Type B pancreatic cell (in vitro differentiated cells): ENCODE measurements around the gene TRAF3IP3. TPM values are rescaled to one million over a fixed set of nuclear protein-coding genes. Genes with fewer than 3 reads are reported as not detected.

ENCODE experiments used
- DNase-seq: peaks from one replicate; pipeline ENCODE4 v3.0.0; 2021; ENCODE audit warnings: mixed read lengths; ENCODE audit not compliant: unreplicated experiment; ENCODE audit errors: extremely low spot score
- H3K27ac Mint-ChIP-seq: 2 replicates; pipeline ENCODE4 v1.8.0; 2021; ENCODE audit warnings: mild to moderate bottlenecking, mixed read lengths
- H3K27me3 Mint-ChIP-seq: 2 replicates; pipeline ENCODE4 v1.8.0; 2021; ENCODE audit warnings: mixed read lengths
- H3K36me3 Mint-ChIP-seq: 2 replicates; pipeline ENCODE4 v1.8.0; 2021; ENCODE audit warnings: mixed read lengths
- H3K4me1 Mint-ChIP-seq: one replicate; pipeline ENCODE4 v1.8.0; 2021; ENCODE audit warnings: mixed read lengths; ENCODE audit not compliant: unreplicated experiment
- H3K4me3 Mint-ChIP-seq: 2 replicates; pipeline ENCODE4 v1.8.0; 2021; ENCODE audit warnings: mild to moderate bottlenecking, mixed read lengths
- H3K9me3 Mint-ChIP-seq: 2 replicates; pipeline ENCODE4 v1.8.0; 2021; ENCODE audit warnings: mixed read lengths
- CTCF ChIP-seq: fragments of 200-600 bp; sonication (generic); conservative IDR thresholded peaks from 2 replicates; pipeline ENCODE4 v1.5.0; 2021; ENCODE audit warnings: antibody characterized with exemption, mild to moderate bottlenecking
- total RNA-seq: library from RNA; stranded (reverse); gene quantifications from 2 replicates; pipeline ENCODE4 v1.2.1, GENCODE V29; 2021; ENCODE audit warnings: low replicate concordance

TRAF3IP3 gene
- total RNA-seq, 1 donor from 2014 or later: 1.7 TPM

- H3K4me1 Mint-ChIP-seq: peaks cover 16% of the 10 kb centered on the region
- no peak overlapping the region for H3K4me3 Mint-ChIP-seq
- H3K36me3 Mint-ChIP-seq: no peaks in the 10 kb centered on the region
- H3K9me3 Mint-ChIP-seq: no peaks in the 10 kb centered on the region
- H3K27ac Mint-ChIP-seq: no peak overlapping the region
- DNase-seq: no peak
- no peak for TF ChIP-seq CTCF
- no peaks in the 10 kb centered on the region for H3K27me3 Mint-ChIP-seq
These were observed 34.5 kb upstream of the TRAF3IP3 start for GRCh38 chr1:209721323-209721722.

GRCh38 chr1:209723265-209723664 is 32.6 kb upstream of the TRAF3IP3 start:
- no peak for DNase-seq
- TF ChIP-seq CTCF: no peak
- no peaks in the 10 kb centered on the region for H3K9me3 Mint-ChIP-seq
- no peaks in the 10 kb centered on the region for H3K36me3 Mint-ChIP-seq
- H3K27ac Mint-ChIP-seq: no peak overlapping the region
- no peak overlapping the region for H3K4me3 Mint-ChIP-seq
- peaks cover 16% of the 10 kb centered on the region for H3K4me1 Mint-ChIP-seq
- no peaks in the 10 kb centered on the region for H3K27me3 Mint-ChIP-seq

- no peak overlapping the region for H3K4me3 Mint-ChIP-seq
- H3K27ac Mint-ChIP-seq: no peak overlapping the region
- no peaks in the 10 kb centered on the region for H3K36me3 Mint-ChIP-seq
- H3K27me3 Mint-ChIP-seq: no peaks in the 10 kb centered on the region
- no peak for TF ChIP-seq CTCF
- H3K4me1 Mint-ChIP-seq: peaks cover 16% of the 10 kb centered on the region
- DNase-seq: no peak
- no peaks in the 10 kb centered on the region for H3K9me3 Mint-ChIP-seq
These were observed 31.8 kb upstream of the TRAF3IP3 start for GRCh38 chr1:209723756-209724693.

GRCh38 chr1:209727286-209727685 is 28.6 kb upstream of the TRAF3IP3 start:
- no peak for DNase-seq
- H3K27me3 Mint-ChIP-seq: no peaks in the 10 kb centered on the region
- no peak overlapping the region for H3K27ac Mint-ChIP-seq
- no peak overlapping the region for H3K4me3 Mint-ChIP-seq
- H3K9me3 Mint-ChIP-seq: no peaks in the 10 kb centered on the region
- H3K36me3 Mint-ChIP-seq: no peaks in the 10 kb centered on the region
- H3K4me1 Mint-ChIP-seq: peaks cover 2% of the 10 kb centered on the region
- TF ChIP-seq CTCF: no peak

GRCh38 chr1:209727785-209728184 is 28.1 kb upstream of the TRAF3IP3 start:
- Mint-ChIP-seq H3K4me3 (no peak overlapping the region), H3K4me1 (no peaks in the 10 kb centered on the region), H3K9me3 (no peaks in the 10 kb centered on the region), H3K27me3 (no peaks in the 10 kb centered on the region), H3K36me3 (no peaks in the 10 kb centered on the region), H3K27ac (no peak overlapping the region)
- no peak for TF ChIP-seq CTCF
- no peak for DNase-seq
